ENCODE results near the gene BTBD19.
"Not testable (repeated sequence)": the region's sequence is repeated elsewhere in the genome, so short reads cannot be mapped to it uniquely, and the experiment has no call there.

The BTBD19 gene

GRCh38 chr1:44830900-44831304 lies 22.6 kb downstream of the BTBD19 start:
- in situ Hi-C loops (cut with HindIII; ENCODE audit: low sequenced_read_pairs): no loop called here
- TF ChIP-seq CTCF (IDR thresholded peaks at IDR 0.05; ENCODE audit: low read depth, low read length, missing control alignments): no peak
- DNase-seq (ENCODE audit: low read depth): no peak
- H3K4me3 ChIP-seq (ENCODE audit: low read depth, low read length): no peak overlapping the region

- in situ Hi-C loops (cut with HindIII; ENCODE audit: low sequenced_read_pairs): no loop called here
- no peak for TF ChIP-seq CTCF (IDR thresholded peaks at IDR 0.05; ENCODE audit: low read depth, low read length, missing control alignments)
- H3K4me3 ChIP-seq (ENCODE audit: low read depth, low read length): no peak overlapping the region
- DNase-seq (ENCODE audit: low read depth): no peak
Observed at GRCh38 chr1:44831516-44831915, 23.2 kb downstream of the BTBD19 start.

- no peak overlapping the region for H3K4me3 ChIP-seq (ENCODE audit: low read depth, low read length)
- in situ Hi-C loops (cut with HindIII; ENCODE audit: low sequenced_read_pairs): no loop called here
- TF ChIP-seq CTCF (IDR thresholded peaks at IDR 0.05; ENCODE audit: low read depth, low read length, missing control alignments): no peak
- no peak for DNase-seq (ENCODE audit: low read depth)
Observed at GRCh38 chr1:44832056-44832705, 23.9 kb downstream of the BTBD19 start.

GRCh38 chr1:44834328-44834727 lies 26.0 kb downstream of the BTBD19 start:
- no peak overlapping the region for H3K4me3 ChIP-seq (ENCODE audit: low read depth, low read length)
- DNase-seq (ENCODE audit: low read depth): no peak
- no peak for TF ChIP-seq CTCF (IDR thresholded peaks at IDR 0.05; ENCODE audit: low read depth, low read length, missing control alignments)
- in situ Hi-C loops (cut with HindIII; ENCODE audit: low sequenced_read_pairs): no loop called here

- DNase-seq (ENCODE audit: low read depth): peak; percentile 77
- H3K4me3 ChIP-seq (ENCODE audit: low read depth, low read length): no peak overlapping the region
- TF ChIP-seq CTCF (IDR thresholded peaks at IDR 0.05; ENCODE audit: low read depth, low read length, missing control alignments): peak; percentile 89
- in situ Hi-C loops (cut with HindIII; ENCODE audit: low sequenced_read_pairs): no loop called here
Observed at GRCh38 chr1:44835738-44836675, 27.7 kb downstream of the BTBD19 start.

GRCh38 chr1:44838294-44838693 lies 30.0 kb downstream of the BTBD19 start:
- in situ Hi-C loops (cut with HindIII; ENCODE audit: low sequenced_read_pairs); H3K4me3 ChIP-seq (ENCODE audit: low read depth, low read length); DNase-seq (ENCODE audit: low read depth): not testable (repeated sequence)

- no peak overlapping the region for H3K4me3 ChIP-seq (ENCODE audit: low read depth, low read length)
- no peak for TF ChIP-seq CTCF (IDR thresholded peaks at IDR 0.05; ENCODE audit: low read depth, low read length, missing control alignments)
- in situ Hi-C loops (cut with HindIII; ENCODE audit: low sequenced_read_pairs): no loop called here
- no peak for DNase-seq (ENCODE audit: low read depth)
Observed at GRCh38 chr1:44839576-44839975, 31.3 kb downstream of the BTBD19 start.
